ENCODE measurements around the gene AUP1.
A peak's percentile ranks its signal among the peaks of the same experiment; 100 is the strongest.

Gene AUP1

DNA sequence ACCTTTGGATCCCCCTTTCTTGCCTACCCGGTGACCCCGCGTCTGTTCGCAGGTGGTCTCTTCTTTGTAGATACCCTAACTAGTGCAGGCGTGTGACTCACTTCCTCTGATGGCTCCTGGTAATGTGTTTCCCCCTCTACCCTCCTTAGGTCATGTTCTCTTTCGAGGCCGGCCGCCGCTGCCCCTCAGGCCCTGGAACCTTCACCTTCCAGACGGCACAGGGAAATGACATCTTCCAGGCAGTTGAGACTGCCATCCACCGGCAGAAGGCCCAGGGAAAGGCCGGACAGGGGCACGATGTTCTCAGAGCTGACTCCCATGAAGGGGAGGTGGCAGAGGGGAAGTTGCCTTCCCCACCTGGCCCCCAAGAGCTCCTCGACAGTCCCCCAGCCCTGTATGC is 26.7 kb upstream of the AUP1 start:
- DNase-seq = no peak

DNA sequence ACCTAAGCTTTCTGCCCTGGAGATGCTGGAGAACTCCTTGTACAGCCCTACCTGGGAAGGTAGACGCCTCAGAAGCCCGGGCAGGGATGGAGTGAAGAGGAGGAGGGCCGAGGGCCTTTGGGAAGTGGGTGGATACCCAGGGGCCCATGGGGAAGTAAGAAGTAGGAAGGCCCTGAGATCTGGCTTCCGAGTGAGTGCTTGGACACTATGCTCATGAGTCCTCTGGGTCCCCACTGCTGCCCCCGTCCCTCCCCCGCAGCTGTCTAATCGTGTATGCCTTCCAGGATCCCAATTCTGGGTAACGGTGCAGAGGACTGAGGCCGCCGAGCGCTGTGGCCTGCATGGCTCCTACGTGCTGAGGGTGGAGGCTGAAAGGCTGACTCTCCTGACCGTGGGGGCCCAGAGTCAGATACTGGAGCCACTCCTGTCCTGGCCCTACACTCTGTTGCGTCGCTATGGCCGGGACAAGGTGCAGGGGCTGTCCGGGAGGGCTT is 26.2 kb upstream of the AUP1 start:
- no peak for DNase-seq

DNA sequence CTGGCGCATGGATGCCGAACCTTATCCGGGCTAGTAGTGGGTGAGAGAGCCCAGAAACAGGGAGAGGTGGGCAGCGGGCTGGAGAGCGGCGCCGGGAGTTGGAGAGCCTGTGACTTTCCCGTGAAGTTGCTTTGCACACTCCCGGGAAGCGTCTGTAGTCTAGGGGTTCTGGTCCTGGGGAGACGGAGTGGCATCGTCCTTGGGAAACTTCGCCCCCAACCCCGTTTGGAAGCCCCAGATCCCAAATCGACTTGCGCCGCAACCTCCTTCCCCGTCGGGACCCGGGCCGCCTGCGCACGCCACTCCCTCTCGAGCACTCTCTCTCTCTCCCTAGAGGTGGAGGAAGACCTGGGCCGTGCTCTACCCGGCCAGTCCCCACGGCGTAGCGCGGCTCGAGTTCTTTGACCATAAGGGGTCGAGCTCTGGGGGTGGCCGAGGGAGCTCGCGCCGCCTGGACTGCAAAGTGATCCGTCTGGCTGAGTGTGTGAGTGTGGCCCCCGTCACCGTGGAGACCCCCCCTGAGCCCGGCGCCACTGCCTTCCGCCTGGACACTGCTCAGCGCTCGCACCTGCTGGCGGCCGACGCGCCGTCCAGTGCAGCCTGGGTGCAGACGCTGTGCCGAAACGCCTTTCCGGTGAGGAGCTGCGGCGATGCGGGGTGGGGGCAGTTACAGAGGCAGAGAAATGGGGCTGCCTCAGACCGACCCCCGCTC is 25.5 kb upstream of the AUP1 start:
- peak; percentile 53 for DNase-seq

DNA sequence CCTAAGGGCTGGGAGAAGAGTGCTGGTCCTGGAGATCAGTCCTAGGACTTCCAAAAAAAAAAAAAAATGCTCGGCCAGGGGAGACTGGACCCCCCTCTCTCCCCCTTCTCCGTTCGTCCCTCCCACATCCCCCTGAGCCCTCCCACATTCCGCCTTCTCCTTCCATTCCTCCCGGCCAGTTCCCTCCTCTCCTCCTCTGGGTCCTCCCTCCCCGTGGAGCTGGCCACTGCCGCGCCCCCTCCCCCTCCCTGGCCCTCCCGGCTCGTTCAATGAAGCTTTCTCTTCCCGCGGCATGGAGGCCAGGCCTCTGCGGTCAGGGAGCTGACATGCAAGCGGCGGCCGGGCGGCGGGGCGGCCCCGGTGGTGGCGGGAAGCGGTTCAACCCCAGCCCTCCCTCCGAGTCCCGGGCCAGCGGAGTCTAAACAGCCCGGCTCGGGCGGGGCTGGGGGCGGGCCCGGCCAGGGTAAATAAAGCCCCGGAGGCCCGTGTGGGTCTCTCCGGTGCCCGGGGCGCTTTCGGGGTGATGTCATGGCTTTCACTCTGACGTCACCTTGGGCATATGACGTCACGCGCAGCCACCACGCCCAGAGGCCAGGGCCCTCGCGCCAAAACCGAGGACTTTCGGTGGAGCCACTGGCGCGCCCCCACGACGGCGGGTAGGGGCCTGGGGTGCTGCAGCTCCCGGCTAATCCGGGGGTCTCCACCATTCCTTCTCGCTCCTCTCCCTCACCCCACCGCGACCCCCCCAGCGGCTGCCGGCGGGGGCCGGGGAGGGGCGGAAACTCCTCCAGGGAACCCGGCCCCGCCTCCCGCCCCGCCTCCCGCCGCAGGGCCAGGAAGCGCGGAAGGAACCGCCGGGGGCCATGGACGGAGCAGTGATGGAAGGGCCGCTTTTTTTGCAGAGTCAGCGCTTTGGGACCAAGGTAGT is 24.6 kb upstream of the AUP1 start, which contains the start of the genes DOK1 and LOXL3:
TSS of gene DOK1 (plus strand) at position 829 of the 928 bp plus-strand sequence. CDS start at position 864, 35 bp downstream.
TSS of gene LOXL3 (minus strand) at position 51 of the 928 bp plus-strand sequence. CDS start 1,308 bp downstream, outside the sequence.
- peak; percentile 86 for DNase-seq

DNA sequence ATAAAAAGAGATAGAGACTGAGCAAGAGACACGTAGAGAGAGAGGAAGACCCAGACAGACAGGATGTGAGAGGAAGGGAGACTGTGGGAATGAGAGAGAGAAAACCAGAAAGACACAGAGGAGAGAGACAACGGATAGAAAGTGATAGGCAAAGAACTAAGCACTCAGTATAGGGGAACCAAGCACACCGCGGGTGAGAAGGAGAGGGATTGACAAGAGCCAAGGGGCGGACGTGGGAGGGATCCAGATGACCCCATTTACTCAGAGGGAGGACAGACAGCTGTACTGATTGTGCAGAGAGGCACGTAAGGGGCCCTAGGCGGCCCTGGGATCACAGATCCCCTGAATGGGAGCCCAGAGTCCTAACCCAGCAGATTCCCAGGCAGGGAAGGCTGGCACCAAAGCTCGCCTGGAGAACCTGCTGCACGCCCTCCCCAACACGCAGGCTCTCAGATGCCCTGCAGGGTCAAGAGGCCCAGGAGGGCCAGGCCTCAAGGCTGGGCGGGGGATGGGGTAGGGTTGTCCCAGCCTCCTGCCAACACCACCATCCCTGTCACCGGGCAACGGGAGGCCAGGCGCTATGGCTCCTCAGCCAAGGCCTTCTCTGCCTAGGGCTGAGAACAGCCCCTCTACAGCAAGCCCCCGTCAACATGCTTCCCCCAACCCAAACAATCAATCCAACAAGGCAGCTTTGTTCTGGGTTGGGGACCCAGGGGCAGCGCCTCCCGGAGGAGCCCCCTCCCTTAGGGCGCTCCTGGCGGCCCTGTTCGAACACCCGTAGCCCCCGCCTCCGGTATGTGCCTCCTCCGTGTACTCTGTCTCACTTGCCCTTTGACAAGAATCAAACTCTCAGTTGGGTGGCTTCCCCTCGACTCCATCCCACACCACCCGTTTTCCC is 23.7 kb upstream of the AUP1 start:
- no peak for DNase-seq

DNA sequence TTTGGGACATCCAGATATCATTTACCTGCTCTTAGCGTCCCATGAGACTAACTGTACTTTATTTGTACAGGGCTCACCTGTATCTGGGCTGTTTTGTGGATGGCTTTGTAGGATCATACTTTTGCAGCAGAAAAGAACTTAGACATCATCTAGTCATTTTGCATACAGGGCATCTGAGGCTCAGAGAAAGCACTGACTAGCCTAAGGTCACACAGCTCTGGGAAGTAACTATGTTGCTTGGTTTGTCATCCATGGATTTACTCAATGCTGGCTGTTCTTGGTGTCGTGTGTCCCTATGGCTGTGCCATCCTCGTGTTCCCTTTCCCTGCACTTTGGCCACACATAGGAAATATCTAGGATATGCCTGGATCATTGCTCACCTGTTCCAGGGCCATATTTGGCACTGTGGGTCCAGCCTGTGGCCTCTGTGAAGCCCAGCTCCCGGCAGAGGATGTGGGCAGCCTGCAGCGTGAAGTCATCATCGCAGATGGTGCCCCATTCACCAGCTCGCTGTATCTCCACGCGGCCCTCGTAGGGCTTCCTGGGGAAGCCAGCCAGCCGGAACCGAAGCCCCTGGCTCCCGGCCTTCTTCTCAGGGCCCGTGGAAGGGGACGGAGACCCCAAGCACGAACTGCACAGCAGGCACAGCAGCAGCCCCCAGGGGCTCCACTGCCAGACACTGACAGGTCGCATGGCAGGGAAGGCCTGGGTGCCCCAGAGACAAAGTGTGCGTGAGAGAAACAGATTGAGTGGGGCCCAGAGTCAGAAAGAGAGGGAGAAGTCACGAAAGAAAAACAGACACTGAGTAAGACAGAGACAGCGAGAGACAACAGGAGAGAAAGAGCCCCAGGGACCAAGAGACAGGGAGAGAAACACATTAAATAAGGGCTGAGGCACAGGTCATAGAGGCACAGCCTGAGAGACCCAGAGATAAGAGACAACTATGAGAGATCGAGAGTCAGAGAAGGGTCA is 22.7 kb upstream of the AUP1 start:
- no peak for DNase-seq

DNA sequence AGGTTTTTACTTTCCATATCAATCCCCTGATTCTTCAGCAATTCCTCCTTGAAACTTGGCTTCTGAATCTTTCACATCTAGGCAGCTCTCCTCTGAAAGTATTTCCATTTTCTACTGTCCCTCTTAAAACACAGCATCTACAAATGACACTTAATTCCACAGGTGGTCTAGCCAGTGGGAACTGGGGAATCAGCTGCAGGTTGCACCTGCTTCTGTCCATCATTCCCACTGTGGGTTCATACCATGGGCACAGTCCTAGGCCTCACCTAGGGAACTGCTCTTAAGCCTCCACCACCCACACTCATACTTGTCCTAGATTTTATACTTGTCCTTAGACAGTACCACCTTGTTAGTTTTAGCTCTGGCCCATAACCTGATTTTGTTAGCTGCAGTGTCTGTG is 22.0 kb upstream of the AUP1 start:
- DNase-seq = no peak

DNA sequence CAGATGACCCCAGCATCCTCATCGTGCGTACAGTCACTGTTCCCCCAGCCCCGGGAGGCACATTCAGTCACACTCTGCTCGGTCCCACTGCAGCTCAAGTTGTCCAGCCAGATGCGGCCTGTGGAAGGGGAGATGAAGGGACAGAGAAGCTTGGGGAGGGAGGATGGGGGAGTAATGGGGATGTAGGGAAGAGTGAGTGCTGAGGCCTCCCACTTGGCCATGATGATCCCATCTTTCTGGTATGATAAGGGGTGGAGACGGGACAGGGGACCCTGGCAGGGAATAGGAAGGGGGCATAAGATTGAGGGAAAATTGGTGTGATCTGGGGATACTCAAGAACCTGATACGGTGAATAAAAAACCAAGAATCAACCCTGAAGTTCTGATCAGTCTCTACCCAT is 20.7 kb upstream of the AUP1 start:
- DNase-seq = no peak

DNA sequence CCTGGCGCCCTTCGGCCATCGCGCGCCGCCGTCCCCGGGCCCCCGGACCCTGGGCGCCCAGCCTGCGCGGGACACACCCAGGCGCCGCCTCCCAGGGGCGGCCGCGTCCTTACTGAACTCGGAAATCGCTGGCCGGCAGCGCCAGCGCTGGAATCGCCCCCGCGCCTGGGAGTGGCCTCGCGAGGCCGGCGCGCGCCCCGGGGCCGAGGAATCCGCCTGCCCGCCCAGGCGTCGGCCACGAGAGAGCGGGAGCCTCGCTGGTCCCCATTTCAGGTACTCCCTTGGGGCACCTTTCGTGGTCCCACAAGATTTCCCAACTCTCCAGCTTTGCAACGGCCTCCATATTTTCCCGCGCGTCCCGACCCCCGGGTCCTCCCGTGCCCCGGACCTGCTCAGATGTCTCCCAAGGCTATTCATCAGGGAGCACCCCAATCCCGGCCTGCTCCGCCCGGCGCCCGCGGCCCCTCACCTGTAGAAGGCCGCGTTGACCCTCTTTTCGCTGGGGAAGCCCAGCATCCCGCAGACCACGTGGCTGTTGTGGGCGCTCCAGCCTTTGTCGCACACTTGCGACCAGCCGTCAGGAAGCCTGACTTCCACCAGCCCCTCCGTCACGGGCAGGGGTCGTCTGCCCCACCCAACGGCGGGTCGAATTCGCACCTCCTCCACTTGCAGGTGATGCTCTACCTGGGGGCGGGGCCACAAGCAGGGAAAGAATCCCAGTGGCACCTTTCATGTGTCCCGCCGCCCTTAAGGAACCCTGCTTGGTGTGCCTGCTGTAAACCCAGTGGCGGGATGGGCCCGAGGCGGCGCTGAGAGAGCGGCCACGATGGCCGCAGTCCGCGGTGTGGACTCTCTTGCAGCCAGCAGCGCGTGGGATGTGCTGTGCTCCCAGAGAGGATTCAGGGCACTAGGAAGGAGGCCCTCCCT is 19.7 kb upstream of the AUP1 start:
- no peak for DNase-seq

DNA sequence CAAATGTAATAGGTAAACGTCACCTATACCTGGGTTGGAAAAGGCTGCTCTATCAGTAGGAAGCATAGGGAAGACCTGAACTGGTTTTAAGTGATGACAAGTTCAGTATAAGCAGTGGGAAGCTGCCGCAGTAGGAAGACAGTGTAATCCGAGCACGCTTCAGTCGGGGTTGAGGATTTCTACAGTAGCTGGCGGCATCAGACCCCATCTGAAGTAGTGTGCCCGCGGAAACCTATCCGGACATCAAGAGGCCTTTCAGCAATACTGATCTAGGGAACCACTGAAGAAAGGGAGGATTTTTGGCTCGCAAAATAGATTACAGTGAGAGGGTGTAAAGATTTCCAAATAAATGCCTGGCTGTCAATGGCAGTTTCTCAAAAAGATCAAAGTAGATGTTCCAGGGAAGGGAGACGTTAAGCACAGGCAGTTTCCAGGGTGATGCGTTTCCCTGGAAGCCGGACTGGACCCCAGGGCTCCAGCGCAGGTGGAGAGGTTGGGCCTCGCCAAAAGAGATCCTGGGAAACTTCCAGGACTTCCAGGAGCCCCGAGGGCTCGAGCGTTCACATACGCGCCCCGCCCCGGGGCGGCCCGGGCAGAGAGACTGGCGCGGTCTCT is 18.9 kb upstream of the AUP1 start:
- no peak for DNase-seq

DNA sequence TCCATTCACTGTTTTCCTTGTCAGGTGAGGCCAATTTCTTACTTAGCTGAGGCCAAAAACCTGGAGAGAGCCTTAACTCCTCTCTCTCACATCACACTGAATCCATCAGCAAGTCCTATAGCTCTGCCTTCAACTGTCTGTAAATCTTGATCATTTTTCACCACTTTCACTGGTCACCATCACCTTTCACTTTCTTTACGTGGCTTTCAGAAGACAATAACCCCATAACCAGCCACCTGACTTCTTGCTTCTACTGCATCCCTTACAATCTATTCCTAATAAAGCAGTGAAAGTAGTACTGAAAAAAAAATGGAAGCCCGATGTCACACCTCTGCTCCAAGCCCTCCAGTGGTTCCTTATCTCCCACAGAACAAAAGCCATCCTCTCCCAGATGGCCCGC is 16.5 kb upstream of the AUP1 start:
- no peak for DNase-seq

DNA sequence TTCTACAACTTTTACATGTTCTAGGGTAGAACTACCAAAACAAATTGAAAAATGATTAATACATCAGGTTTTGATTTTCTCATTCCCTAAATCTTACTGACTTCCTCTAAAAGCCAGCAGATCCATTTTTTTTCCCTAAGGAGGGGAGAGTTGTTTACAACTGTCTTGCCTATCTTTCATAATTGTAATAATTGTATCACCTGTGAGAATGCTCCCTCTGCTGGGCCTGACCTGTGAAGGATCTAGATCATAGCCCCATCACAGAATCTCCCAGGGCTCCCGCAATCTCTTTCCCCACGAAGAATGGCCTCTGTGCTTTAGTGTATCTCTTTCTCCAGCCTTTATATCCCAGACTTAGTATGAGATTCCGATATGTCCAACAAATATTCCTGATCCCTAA is 15.1 kb upstream of the AUP1 start:
- peak; percentile 30 for DNase-seq

DNA sequence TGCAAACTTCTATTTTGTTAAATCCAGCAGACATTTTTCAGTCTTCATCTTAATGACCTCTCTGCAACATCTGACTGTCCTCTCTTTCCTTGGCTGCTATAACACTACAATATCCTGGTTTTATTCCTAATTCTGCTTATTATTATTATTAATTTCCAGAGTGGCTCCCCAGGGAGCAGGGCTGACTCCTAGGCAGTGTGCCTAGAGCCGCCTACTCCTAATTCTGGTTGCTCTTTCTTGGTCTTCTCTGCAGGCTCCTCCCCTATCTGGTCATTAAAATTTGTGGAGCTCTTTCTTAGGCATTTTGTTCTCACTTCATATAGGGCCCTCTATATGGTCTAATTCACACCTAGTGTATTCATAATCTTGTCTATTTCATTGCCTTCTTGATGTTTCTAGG is 13.5 kb upstream of the AUP1 start:
- no peak for DNase-seq

DNA sequence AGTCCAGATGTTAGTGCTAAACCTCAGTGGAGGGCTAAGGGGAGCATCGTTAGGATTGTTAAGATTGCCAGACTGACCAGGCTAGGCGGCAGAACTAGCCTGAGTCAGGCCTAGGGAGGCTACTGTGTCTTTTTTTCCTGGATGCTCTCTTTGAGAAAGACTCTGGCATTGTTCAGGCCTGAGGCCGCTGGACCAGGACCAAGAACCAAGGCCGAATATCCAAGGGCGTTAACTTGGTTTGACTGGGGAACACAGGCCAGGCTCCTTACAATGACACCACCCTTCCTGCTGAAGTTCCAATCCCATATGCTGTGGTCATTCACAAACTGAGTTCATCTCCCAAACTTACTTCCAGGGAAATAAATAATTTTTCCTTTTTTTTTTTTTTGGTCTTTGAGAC is 10.8 kb upstream of the AUP1 start:
- DNase-seq = no peak

DNA sequence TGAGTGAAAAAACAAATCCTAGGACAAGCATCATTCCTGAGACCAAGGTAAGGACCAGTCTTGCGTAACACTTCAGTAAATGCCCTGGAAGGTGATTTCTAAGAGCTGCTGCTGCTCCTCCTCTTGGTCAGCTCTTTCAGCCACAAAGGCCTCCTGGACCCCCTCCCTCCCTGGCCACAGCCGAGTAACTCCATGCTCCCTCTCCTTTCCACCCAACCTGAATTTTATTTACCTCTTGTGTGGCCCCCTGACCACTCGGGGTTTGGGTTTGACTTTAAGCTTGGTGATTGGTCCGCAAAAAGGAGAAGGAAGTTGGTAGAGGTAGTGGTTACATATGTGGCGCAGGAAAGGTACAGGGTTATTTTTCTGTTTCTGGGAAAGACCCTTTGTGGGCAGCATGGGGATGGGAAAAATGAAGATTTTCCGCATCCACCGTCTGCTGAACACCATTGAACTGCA is 9.4 kb upstream of the AUP1 start:
- no peak for DNase-seq

DNA sequence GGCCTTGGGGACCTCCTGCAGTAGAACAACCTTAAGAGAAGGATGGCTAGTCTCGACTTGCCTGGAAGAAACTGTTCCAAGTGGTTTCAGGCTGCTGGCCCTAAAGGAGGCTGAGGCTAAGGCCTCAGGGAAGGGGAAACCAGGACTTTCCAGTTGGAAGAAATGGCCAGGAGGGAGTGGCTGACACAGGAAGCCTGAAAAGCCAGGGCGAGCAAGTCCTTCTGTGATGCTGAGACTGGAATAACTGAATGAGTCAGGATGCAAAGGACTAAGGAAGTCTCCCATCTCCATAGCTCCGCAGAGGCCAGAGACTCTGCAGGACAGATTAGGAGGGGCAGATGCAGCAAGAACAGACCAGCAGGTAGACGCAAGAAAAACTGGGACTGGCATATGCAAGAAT is 7.6 kb upstream of the AUP1 start:
- no peak for DNase-seq

DNA sequence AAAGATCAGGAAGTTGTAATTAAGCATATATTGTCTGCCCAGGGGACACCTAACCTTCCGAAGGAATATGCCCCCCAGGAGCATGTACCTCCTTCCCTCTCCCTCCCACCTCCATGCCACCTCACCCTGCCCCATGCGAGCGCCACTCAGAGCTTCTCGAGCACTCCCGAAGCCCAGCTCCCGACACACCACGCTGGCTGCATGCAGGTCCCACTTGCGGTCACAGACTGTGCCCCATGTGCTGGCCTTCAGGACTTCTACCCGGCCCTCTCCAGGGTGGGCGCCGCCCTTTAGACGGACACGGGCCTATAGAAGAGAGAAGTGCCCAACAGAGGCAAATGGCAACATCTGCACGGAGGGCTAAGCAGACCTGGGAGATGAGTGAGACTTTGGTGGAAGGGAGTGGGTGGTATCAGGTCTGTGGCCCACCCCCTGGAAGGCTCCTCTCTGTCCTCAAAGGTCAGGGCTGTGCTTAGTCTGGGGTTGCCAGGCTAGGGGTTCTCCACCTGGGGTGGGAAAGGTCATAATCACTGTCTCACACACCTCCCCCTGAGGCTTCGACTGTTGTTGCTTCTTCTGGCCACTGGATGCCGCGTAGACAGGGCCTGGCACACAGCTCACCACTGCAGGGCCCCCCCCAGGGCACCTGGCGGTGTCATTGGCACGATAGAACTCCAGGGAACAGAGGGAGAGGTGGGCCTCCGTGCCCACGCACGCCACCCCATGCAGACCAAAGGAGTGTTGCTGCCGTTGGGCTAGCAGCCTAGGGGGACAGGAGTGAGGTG is 6.9 kb upstream of the AUP1 start:
- DNase-seq = no peak

DNA sequence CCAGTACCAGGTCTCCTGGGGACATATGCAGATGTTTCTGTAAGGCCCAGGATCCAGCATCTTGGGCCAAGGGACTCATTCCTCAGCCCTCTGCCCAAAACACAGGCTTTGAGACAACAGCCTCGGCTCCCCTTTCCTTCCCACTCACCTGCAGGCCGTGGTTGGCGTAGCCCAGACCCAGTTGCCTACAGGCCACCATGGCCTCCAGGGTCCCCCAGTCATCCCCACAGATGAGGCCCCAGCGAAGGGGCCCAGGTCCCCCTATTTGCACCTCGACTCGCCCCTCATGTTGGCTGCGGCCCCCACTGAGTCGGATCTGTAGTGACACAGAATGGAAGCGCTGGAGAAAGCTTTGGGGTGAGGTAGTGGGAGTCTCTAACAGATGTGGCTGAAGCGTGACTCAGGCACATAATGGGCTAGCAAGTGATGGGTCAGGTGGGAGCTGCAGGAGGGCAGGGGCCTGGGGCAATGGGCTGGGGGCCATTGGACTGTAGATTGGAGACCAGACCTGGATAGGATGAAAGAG is 6.0 kb upstream of the AUP1 start:
- no peak for DNase-seq

DNA sequence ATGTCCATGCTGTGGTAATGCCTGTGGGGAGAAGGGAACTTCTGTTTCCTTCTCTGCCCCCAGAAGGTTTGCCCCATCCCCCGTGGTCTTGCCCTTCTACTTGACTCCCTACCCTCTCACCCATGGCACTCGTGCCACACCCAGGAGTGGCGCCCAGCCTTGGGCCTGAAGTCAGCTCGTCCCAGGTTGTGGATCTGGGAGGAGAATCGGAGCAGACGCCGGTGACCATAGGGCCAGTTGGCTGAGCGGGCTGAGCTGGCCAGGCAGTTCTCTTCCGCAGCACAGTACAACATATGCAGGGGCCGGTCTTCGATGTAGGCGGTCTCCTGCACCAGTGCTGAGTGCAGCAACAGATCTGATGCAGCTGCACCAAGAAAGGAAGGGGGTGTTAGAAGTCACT is 4.9 kb upstream of the AUP1 start:
- DNase-seq = no peak
